Endothelial cell of umbilical vein (primary cell): ENCODE data around the gene ZNF783. TPM values are rescaled to one million over a fixed set of nuclear protein-coding genes. Genes with fewer than 3 reads are reported as not detected.

Experiments
- BruUV-seq: library from RNA; stranded (reverse); fragments of 400-500 nt; replicated peaks from 2 replicates; lab custom pipeline; 2021; lab: Mats Ljungman, UMichigan
- CTCF ChIA-PET: fragments of 300-600, 350-600 bp; sonication (Branson Sonifier 250); formaldehyde crosslinking; loops from one replicate; lab custom pipeline; 2021; ENCODE audit warnings: antibody characterized with exemption, inconsistent platforms; lab: Charles Lee
- POLR2A ChIA-PET: fragments of 300-600, 350-600 bp; sonication (Branson Sonifier 250); formaldehyde crosslinking; loops from one replicate; lab custom pipeline; 2021; ENCODE audit warnings: antibody characterized with exemption, inconsistent platforms; lab: Charles Lee
- DNase-seq: peaks from one replicate; pipeline ENCODE4 v3.0.0-alpha.2; 2011; ENCODE audit warnings: low read depth, low spot score
- FAIRE-seq: peaks from 2 replicates; lab custom pipeline; 2011; peaks lifted over from hg19 to GRCh38; lab: Jason Lieb, UNC
- H2AFZ ChIP-seq: 2 replicates; pipeline ENCODE4 v1.6.0; 2012; ENCODE audit warnings: low read depth, low read length, control low read depth, inconsistent platforms
- H3K27ac ChIP-seq: 2 replicates; pipeline ENCODE4 v1.5.1; 2011; ENCODE audit warnings: low read depth, mild to moderate bottlenecking, control low read depth, low read length, moderate library complexity; ENCODE audit not compliant: insufficient read depth
- H3K27me3 ChIP-seq, 2 experiments: 2 replicates each; pipeline versions ENCODE4 v1.6.0 to v1.6.1; 2011; ENCODE audit warnings: low read length in 2 of 2, mixed read lengths in 1 of 2; ENCODE audit not compliant: control insufficient read depth in 2 of 2, insufficient read depth in 2 of 2
- H3K36me3 ChIP-seq, 2 experiments: 2 replicates in 1 of 2; 3 replicates in 1 of 2; pipeline ENCODE4 v1.5.1; 2011; ENCODE audit warnings: low read length in 2 of 2, mild to moderate bottlenecking in 1 of 2, moderate library complexity in 1 of 2; ENCODE audit not compliant: control insufficient read depth in 2 of 2, insufficient read depth in 2 of 2; ENCODE audit errors: extremely low read depth in 1 of 2
- H3K4me1 ChIP-seq: 3 replicates; pipeline ENCODE4 v1.5.1; 2011; ENCODE audit warnings: mild to moderate bottlenecking, low read length; ENCODE audit not compliant: control insufficient read depth, insufficient read depth; ENCODE audit errors: extremely low read depth
- H3K4me2 ChIP-seq: 2 replicates; pipeline ENCODE4 v1.6.1; 2011; ENCODE audit warnings: low read length, control low read depth, mixed read lengths; ENCODE audit not compliant: insufficient read depth
- H3K4me3 ChIP-seq, 3 experiments: fragments of 200-600 bp in 1 of 3; sonication (generic), shearing (Covaris generic) in 1 of 3; replicated peaks in 1 of 3; 2 replicates each; pipeline ENCODE4 v1.5.1; 2011 to 2016; ENCODE audit warnings: control low read depth in 3 of 3, low read length in 3 of 3, mild to moderate bottlenecking in 2 of 3, inconsistent platforms in 1 of 3, low read depth in 1 of 3, moderate library complexity in 1 of 3; ENCODE audit not compliant: insufficient read depth in 1 of 3
- H3K79me2 ChIP-seq: 2 replicates; pipeline ENCODE4 v1.6.0; 2012; ENCODE audit warnings: low read length, inconsistent platforms; ENCODE audit not compliant: control insufficient read depth, insufficient read depth
- H3K9ac ChIP-seq: replicated peaks from 2 replicates; pipeline ENCODE3; 2011; ENCODE audit warnings: low read length, control low read depth; ENCODE audit not compliant: insufficient read depth; ENCODE audit errors: extremely low read depth
- H3K9me1 ChIP-seq: replicated peaks from 3 replicates; pipeline ENCODE4 v1.6.0; 2011; ENCODE audit warnings: mild to moderate bottlenecking, low read length; ENCODE audit not compliant: control insufficient read depth, insufficient read depth; ENCODE audit errors: extremely low read depth
- H3K9me3 ChIP-seq: replicated peaks from 2 replicates; pipeline ENCODE4 v1.5.1; 2012; ENCODE audit warnings: low read length, inconsistent platforms; ENCODE audit not compliant: control insufficient read depth, insufficient read depth
- H4K20me1 ChIP-seq: replicated peaks from 2 replicates; pipeline ENCODE3; 2011; ENCODE audit warnings: mild to moderate bottlenecking, low read length; ENCODE audit not compliant: control insufficient read depth, insufficient read depth; ENCODE audit errors: extremely low read depth
- CTCF ChIP-seq, 2 donors: IDR thresholded peaks; 1 replicate in 1 of 2; 2 replicates in 1 of 2; pipeline ENCODE4 v1.5.1; 2011; ENCODE audit warnings: low read length in 2 of 2, mild to moderate bottlenecking in 2 of 2, moderate library complexity in 2 of 2, control low read depth in 1 of 2, inconsistent platforms in 1 of 2, low read depth in 1 of 2; ENCODE audit not compliant: insufficient read depth in 1 of 2; ENCODE audit errors: extremely low read depth in 1 of 2
- EZH2 ChIP-seq: IDR thresholded peaks from 2 replicates; pipeline ENCODE4 v1.6.1; 2012; ENCODE audit warnings: borderline replicate concordance, low read depth, mild to moderate bottlenecking, moderate library complexity, low read length, inconsistent platforms; ENCODE audit not compliant: severe bottlenecking
- FOS ChIP-seq: IDR thresholded peaks from 2 replicates; pipeline ENCODE4 v1.6.1; 2011; ENCODE audit warnings: mild to moderate bottlenecking, low read length, moderate library complexity, borderline replicate concordance; ENCODE audit not compliant: insufficient read depth
- GATA2 ChIP-seq: IDR thresholded peaks from 2 replicates; pipeline ENCODE4 v1.7.0; 2011; ENCODE audit warnings: low read depth, mild to moderate bottlenecking, moderate library complexity, mixed read lengths, low read length; ENCODE audit not compliant: insufficient read length, insufficient read depth
- JUN ChIP-seq: IDR thresholded peaks from 2 replicates; pipeline ENCODE4 v1.6.1; 2011; ENCODE audit warnings: borderline replicate concordance, low read depth; ENCODE audit not compliant: insufficient read length, insufficient read depth
- MAX ChIP-seq: IDR thresholded peaks from 2 replicates; pipeline ENCODE4 v1.6.1; 2011; ENCODE audit not compliant: insufficient read depth, insufficient read length
- MYC ChIP-seq: IDR thresholded peaks from one replicate; pipeline ENCODE4 v1.6.1; 2011; ENCODE audit warnings: mild to moderate bottlenecking, low read depth, low read length
- POLR2A ChIP-seq: IDR thresholded peaks from 2 replicates; pipeline ENCODE4 v1.6.1; 2012; ENCODE audit warnings: low read depth, mild to moderate bottlenecking, control low read depth, low read length
- POLR2AphosphoS5 ChIP-seq: IDR thresholded peaks from 2 replicates; pipeline ENCODE4 v1.6.1; 2012; ENCODE audit warnings: low read depth, mild to moderate bottlenecking, control low read depth, low read length, moderate library complexity; ENCODE audit not compliant: insufficient read depth
- dilution Hi-C: fragments of 300-500 bp; cut with MboI; formaldehyde crosslinking; loops from one replicate; pipeline ENCODE4 v1.15.0; 2019; ENCODE audit warnings: low sequenced_read_pairs; ENCODE audit not compliant: extremely low pct_ligation_motif_present
- intact Hi-C: fragments of 100-400 bp; cut with micrococcal nuclease; formaldehyde crosslinking; loops from one replicate; pipeline ENCODE4 v1.10.0; 2022
- polyA plus RNA-seq, 4 experiments: library from polyadenylated mRNA; depleted of rRNA in 3 of 4; stranded (reverse) in 3 of 4; unstranded in 1 of 4; fragments of >200 nt; gene quantifications; 2 replicates each; pipeline versions ENCODE4 v1.2.1 to v1.2.3, GENCODE V29; 2011 to 2012; ENCODE audit warnings: missing spikeins in 1 of 4
- total RNA-seq: library from RNA; stranded (reverse); gene quantifications from 2 replicates; pipeline ENCODE4 v1.2.3, GENCODE V29; 2021

The ZNF783 gene
- total and polyA plus RNA-seq, 2 donors (not counting 3 experiments of a cell fraction or from before 2014, with no cell fraction given): 7.3 to 9.8 TPM

- FAIRE-seq (no peak), DNase-seq (no peak)
- H3K4me1 ChIP-seq: no peaks in the 10 kb centered on the region
- TF ChIP-seq POLR2A (no peak), MYC (no peak), MAX (no peak), FOS (no peak), POLR2AphosphoS5 (no peak), CTCF (IDR thresholded peaks at IDR 0.05; ENCODE audit: extremely low read depth in 1 of 2, insufficient read depth in 1 of 2, low read depth in 1 of 2, low read length in 2 of 2) (no peak), GATA2 (no peak), JUN (no peak), EZH2 (no peak)
- H3K9ac ChIP-seq: no peak overlapping the region
- H3K4me2 ChIP-seq: no peak overlapping the region
- H3K9me1 ChIP-seq: no peaks in the 10 kb centered on the region
- CTCF ChIA-PET: interaction anchor here (1.3 kb wide), 1 partner anchor 30 kb away, joined by 4 read pairs; the partner anchor contains the start of gene ZNF783
- H3K36me3 ChIP-seq: peaks cover 0 to 3% of the 10 kb centered on the region in 2 experiments
- H3K9me3 ChIP-seq: no peaks in the 10 kb centered on the region
- no TSS peak for BruUV-seq
- dilution Hi-C loops (no loop called here), intact Hi-C loops (no loop called here)
- no peaks in the 10 kb centered on the region for H3K79me2 ChIP-seq
- H3K27me3 ChIP-seq: no peaks in the 10 kb centered on the region
- H4K20me1 ChIP-seq: no peaks in the 10 kb centered on the region
- no peak overlapping the region for H3K4me3 ChIP-seq
- no peak overlapping the region for H2AFZ ChIP-seq
- H3K27ac ChIP-seq: no peak overlapping the region
- POLR2A ChIA-PET: no interaction called here
Observed at GRCh38 chr7:149291781-149292461, 29.9 kb downstream of the ZNF783 start.
